Natural killer cell treated with Interleukin-12 subunit alpha and Interleukin-12 subunit beta and Interleukin-15 and Interleukin-18, amount 100 ng/mL, for 72 hours (primary cell): ENCODE results near the gene BICC1. TPM values are rescaled to one million over a fixed set of nuclear protein-coding genes. Genes with fewer than 3 reads are reported as not detected.

Source experiments
- ATAC-seq, 2 donors: fragments of 150-1000 bp; cut with Tn5 transposase in 1 of 2; sonication (Bioruptor Pico), chemical (Tn5 transposase) in 1 of 2; 2 replicates each; pipeline ENCODE4 v1.10.0; 2021
- DNase-seq: peaks from one replicate; pipeline ENCODE4 v3.0.0; 2022; ENCODE audit warnings: low spot score
- H3K27ac Mint-ChIP-seq, 2 donors: 1 replicate in 1 of 2; 2 replicates in 1 of 2; pipeline ENCODE4 v1.8.0; 2022; ENCODE audit warnings: mixed read lengths in 2 of 2, mild to moderate bottlenecking in 1 of 2, moderate library complexity in 1 of 2
- H3K27me3 Mint-ChIP-seq, 2 donors: 1 replicate in 1 of 2; 2 replicates in 1 of 2; pipeline ENCODE4 v1.8.0; 2022; ENCODE audit warnings: mixed read lengths in 2 of 2
- H3K36me3 Mint-ChIP-seq: one replicate; pipeline ENCODE4 v1.8.0; 2022; ENCODE audit warnings: mixed read lengths
- H3K4me1 Mint-ChIP-seq, 2 donors: 1 replicate in 1 of 2; 2 replicates in 1 of 2; pipeline ENCODE4 v1.8.0; 2022; ENCODE audit warnings: low read depth in 2 of 2, mixed read lengths in 2 of 2, mild to moderate bottlenecking in 1 of 2
- H3K4me3 Mint-ChIP-seq: one replicate; pipeline ENCODE4 v1.8.0; 2022; ENCODE audit warnings: mixed read lengths
- H3K9me3 Mint-ChIP-seq: 2 replicates; pipeline ENCODE4 v1.8.0; 2022; ENCODE audit warnings: mixed read lengths
- total RNA-seq, 2 donors: library from RNA; stranded (reverse); gene quantifications; one replicate each; pipeline ENCODE4 v1.2.3, GENCODE V29; 2022

BICC1 gene
- total RNA-seq, 2 donors from 2014 or later, result 0.26 TPM; not detected in 1

- Mint-ChIP-seq H3K36me3 (no peaks in the 10 kb centered on the region), H3K4me3 (no peak overlapping the region), H3K4me1 (no peaks in the 10 kb centered on the region), H3K9me3 (peaks cover 3% of the 10 kb centered on the region), H3K27me3 (no peaks in the 10 kb centered on the region), H3K27ac (no peak overlapping the region)
- DNase-seq (no peak), ATAC-seq (no peak)
Observed at GRCh38 chr10:58488921-58489320, 23.8 kb upstream of the BICC1 start.

- Mint-ChIP-seq H3K36me3 (no peaks in the 10 kb centered on the region), H3K27ac (no peak overlapping the region), H3K27me3 (peaks cover 16 to 20% of the 10 kb centered on the region in 2 donors), H3K9me3 (no peaks in the 10 kb centered on the region), H3K4me3 (no peak overlapping the region), H3K4me1 (no peaks in the 10 kb centered on the region)
- ATAC-seq (no peak), DNase-seq (no peak)
Observed at GRCh38 chr10:58502956-58503355, 9.7 kb upstream of the BICC1 start.

- H3K4me1 Mint-ChIP-seq, result peaks cover 4 to 6% of the 10 kb centered on the region in 2 donors
- DNase-seq (no peak), ATAC-seq (no peak)
- H3K9me3 Mint-ChIP-seq, result no peaks in the 10 kb centered on the region
- H3K27me3 Mint-ChIP-seq, result peaks cover 14 to 15% of the 10 kb centered on the region in 2 donors
- no peak overlapping the region for H3K27ac Mint-ChIP-seq
- H3K36me3 Mint-ChIP-seq, result peaks cover 7% of the 10 kb centered on the region
- no peak overlapping the region for H3K4me3 Mint-ChIP-seq
Observed at GRCh38 chr10:58508316-58508715, 4.4 kb upstream of the BICC1 start.

- Mint-ChIP-seq H3K4me1 (peaks cover 6 to 7% of the 10 kb centered on the region in 2 donors), H3K27me3 (peaks cover 14 to 31% of the 10 kb centered on the region in 2 donors), H3K9me3 (no peaks in the 10 kb centered on the region), H3K4me3 (peak overlapping the region; percentile 53), H3K27ac (no peak overlapping the region), H3K36me3 (peaks cover 7% of the 10 kb centered on the region)
- ATAC-seq (no peak), DNase-seq (no peak)
Observed at GRCh38 chr10:58511765-58512490, 744 bp upstream of the BICC1 start.

GRCh38 chr10:58513188-58514110, 777 bp downstream of the BICC1 start:
- no peak overlapping the region for H3K4me3 Mint-ChIP-seq
- no peak for DNase-seq
- peaks cover 12 to 28% of the 10 kb centered on the region in 2 donors for H3K27me3 Mint-ChIP-seq

GRCh38 chr10:58514111-58514770, 1.6 kb downstream of the BICC1 start:
- H3K27me3 Mint-ChIP-seq, result peaks cover 12 to 28% of the 10 kb centered on the region in 2 donors
- peaks cover 6 to 7% of the 10 kb centered on the region in 2 donors for H3K4me1 Mint-ChIP-seq
- no peaks in the 10 kb centered on the region for H3K9me3 Mint-ChIP-seq
- DNase-seq (no peak), ATAC-seq (no peak)
- H3K27ac Mint-ChIP-seq, result no peak overlapping the region
- H3K4me3 Mint-ChIP-seq, result no peak overlapping the region
- peaks cover 7% of the 10 kb centered on the region for H3K36me3 Mint-ChIP-seq

More at GRCh38 chr10:58513188-58514110, 777 bp downstream of the BICC1 start:
- no peak overlapping the region for H3K27ac Mint-ChIP-seq
- no peaks in the 10 kb centered on the region for H3K9me3 Mint-ChIP-seq
- peak; percentile 36 to 68 for ATAC-seq
- H3K36me3 Mint-ChIP-seq, result peaks cover 7% of the 10 kb centered on the region
- peaks cover 6 to 7% of the 10 kb centered on the region in 2 donors for H3K4me1 Mint-ChIP-seq

GRCh38 chr10:58515291-58515941, 2.7 kb downstream of the BICC1 start:
- no peak for DNase-seq

GRCh38 chr10:58516119-58516518, 3.4 kb downstream of the BICC1 start:
- Mint-ChIP-seq H3K27me3 (peaks cover 12 to 28% of the 10 kb centered on the region in 2 donors), H3K9me3 (no peaks in the 10 kb centered on the region), H3K27ac (no peak overlapping the region), H3K36me3 (peaks cover 7% of the 10 kb centered on the region), H3K4me1 (peaks cover 6 to 7% of the 10 kb centered on the region in 2 donors), H3K4me3 (no peak overlapping the region)
- ATAC-seq (no peak), DNase-seq (no peak)

More at GRCh38 chr10:58515291-58515941, 2.7 kb downstream of the BICC1 start:
- H3K4me3 Mint-ChIP-seq, result no peak overlapping the region
- no peak overlapping the region for H3K27ac Mint-ChIP-seq
- H3K27me3 Mint-ChIP-seq, result peaks cover 12 to 28% of the 10 kb centered on the region in 2 donors
- ATAC-seq, result no peak
- H3K36me3 Mint-ChIP-seq, result peaks cover 7% of the 10 kb centered on the region
- H3K4me1 Mint-ChIP-seq, result peaks cover 6 to 7% of the 10 kb centered on the region in 2 donors
- no peaks in the 10 kb centered on the region for H3K9me3 Mint-ChIP-seq

- Mint-ChIP-seq H3K27me3 (peaks cover 12 to 28% of the 10 kb centered on the region in 2 donors), H3K9me3 (no peaks in the 10 kb centered on the region)
Observed at GRCh38 chr10:58516671-58517070, 4.0 kb downstream of the BICC1 start.

GRCh38 chr10:58517081-58517480, 4.4 kb downstream of the BICC1 start:
- H3K27me3 Mint-ChIP-seq, result peaks cover 12 to 26% of the 10 kb centered on the region in 2 donors
- no peak for ATAC-seq

More at GRCh38 chr10:58516671-58517070, 4.0 kb downstream of the BICC1 start:
- no peak overlapping the region for H3K27ac Mint-ChIP-seq
- H3K4me3 Mint-ChIP-seq, result no peak overlapping the region
- H3K36me3 Mint-ChIP-seq, result peaks cover 7% of the 10 kb centered on the region
- DNase-seq (no peak), ATAC-seq (no peak)
- H3K4me1 Mint-ChIP-seq, result peaks cover 6 to 7% of the 10 kb centered on the region in 2 donors

GRCh38 chr10:58517491-58518355, 5.1 kb downstream of the BICC1 start:
- peaks cover 7 to 19% of the 10 kb centered on the region in 2 donors for H3K27me3 Mint-ChIP-seq
- H3K4me1 Mint-ChIP-seq, result peaks cover 0 to 2% of the 10 kb centered on the region in 2 donors
- ATAC-seq (peak in 1 of 2 donors; percentile 31), DNase-seq (no peak)
- no peak overlapping the region for H3K27ac Mint-ChIP-seq
- no peaks in the 10 kb centered on the region for H3K9me3 Mint-ChIP-seq
- peaks cover 4% of the 10 kb centered on the region for H3K36me3 Mint-ChIP-seq
- H3K4me3 Mint-ChIP-seq, result no peak overlapping the region

More at GRCh38 chr10:58517081-58517480, 4.4 kb downstream of the BICC1 start:
- H3K4me3 Mint-ChIP-seq, result no peak overlapping the region
- no peaks in the 10 kb centered on the region for H3K9me3 Mint-ChIP-seq
- H3K27ac Mint-ChIP-seq, result no peak overlapping the region
- H3K4me1 Mint-ChIP-seq, result peaks cover 6 to 7% of the 10 kb centered on the region in 2 donors
- no peak for DNase-seq
- H3K36me3 Mint-ChIP-seq, result peaks cover 6% of the 10 kb centered on the region

- H3K9me3 Mint-ChIP-seq, result no peaks in the 10 kb centered on the region
- H3K4me3 Mint-ChIP-seq, result no peak overlapping the region
- no peak for DNase-seq
- H3K27me3 Mint-ChIP-seq, result peaks cover 5 to 18% of the 10 kb centered on the region in 2 donors
- H3K27ac Mint-ChIP-seq, result no peak overlapping the region
- peaks cover 4% of the 10 kb centered on the region for H3K36me3 Mint-ChIP-seq
- no peak for ATAC-seq
- H3K4me1 Mint-ChIP-seq, result no peaks in the 10 kb centered on the region
Observed at GRCh38 chr10:58518775-58519174, 6.1 kb downstream of the BICC1 start.
